GM19035 (cell line): ENCODE data around the gene ST3GAL6.

Source experiments
- ATAC-seq: cut with Tn5 transposase; IDR thresholded peaks from one replicate; pipeline ENCODE4 v1.9.1; 2021; ENCODE audit not compliant: unreplicated experiment

The ST3GAL6 gene

DNA sequence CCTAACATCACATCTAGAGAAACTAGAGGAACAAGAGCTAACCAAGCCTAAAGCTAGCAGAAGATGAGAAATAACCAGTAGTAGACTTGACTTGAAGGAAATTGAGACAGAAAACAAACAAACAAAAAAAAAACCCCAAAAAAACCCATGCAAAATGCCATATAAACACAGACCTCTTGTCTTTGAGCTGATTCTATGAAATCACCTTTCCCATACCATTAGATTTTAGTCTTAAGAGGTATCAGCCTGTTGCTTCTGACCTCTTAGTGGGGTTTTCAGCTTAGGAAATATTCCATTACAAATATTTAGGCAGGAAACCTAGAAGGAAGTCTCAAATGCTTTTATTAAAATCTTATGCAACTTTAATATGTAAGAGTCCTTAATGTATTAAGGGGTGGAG is 23.9 kb upstream of the ST3GAL6 start:
- ATAC-seq = no peak

DNA sequence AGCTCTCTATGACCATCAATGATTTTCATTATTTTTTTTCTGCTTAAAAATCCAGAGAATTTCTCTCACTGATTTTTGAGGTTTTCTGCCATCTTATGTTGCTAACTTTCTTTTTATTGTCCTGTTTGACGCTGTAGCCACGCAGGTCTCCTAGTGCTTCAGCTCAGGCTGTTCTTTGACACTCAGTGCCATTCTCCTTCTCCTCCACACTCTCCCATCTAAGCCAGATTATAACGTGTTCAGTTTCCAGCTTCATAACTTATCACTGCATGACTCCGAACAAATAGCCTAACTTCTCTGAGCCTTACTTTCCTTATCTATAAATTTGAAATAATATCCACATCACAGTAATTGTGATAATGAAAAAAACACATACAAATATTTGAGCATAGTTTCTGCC is 22.8 kb upstream of the ST3GAL6 start:
- ATAC-seq = no peak

DNA sequence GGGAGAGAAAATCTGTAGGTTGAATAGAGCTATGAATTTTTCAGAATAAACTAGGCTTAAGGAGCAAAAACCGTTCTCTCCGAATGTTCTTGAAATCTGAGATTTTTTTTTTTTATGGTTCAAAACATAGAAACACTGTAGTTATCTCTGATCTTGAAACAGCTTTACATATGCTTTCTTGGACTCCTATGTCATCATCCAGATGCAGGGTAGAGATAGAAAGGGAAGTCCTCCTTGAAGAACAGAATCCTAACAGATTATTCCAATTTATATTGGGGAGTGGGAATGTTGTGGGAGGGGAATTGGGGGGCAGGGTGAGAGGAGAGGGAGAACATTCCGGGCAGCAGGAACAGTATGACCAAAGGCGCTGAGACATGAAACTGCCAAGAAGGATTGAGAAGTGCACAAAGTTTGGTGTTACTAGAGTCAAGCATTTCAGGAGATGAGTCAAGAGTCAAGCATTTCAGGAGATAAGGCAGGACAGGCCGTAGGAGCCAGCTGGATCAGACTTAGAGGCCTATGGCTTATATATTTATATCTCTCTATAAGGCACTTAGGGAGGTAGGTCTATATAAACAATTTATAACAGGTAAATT is 21.9 kb upstream of the ST3GAL6 start:
- ATAC-seq = no peak

DNA sequence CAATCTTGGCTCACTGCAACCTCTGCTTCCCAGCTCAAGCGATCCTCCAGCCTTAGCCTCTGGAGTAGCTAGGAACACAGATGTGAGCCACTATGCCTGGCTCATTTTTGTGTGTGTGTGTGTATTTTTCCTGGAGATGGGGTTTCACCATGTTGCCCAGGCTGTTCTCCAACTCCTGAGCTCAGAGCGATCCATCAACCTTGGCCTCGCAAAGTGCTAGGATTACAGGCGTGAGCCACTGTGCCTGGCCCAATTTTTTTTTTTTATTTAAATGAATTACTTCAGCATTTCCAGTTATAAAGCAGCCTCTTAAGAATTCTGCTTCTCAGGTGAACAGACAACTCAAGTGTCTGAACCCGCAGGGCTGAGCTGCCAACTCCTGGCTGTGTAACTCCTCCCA is 20.1 kb upstream of the ST3GAL6 start:
- ATAC-seq = no peak

DNA sequence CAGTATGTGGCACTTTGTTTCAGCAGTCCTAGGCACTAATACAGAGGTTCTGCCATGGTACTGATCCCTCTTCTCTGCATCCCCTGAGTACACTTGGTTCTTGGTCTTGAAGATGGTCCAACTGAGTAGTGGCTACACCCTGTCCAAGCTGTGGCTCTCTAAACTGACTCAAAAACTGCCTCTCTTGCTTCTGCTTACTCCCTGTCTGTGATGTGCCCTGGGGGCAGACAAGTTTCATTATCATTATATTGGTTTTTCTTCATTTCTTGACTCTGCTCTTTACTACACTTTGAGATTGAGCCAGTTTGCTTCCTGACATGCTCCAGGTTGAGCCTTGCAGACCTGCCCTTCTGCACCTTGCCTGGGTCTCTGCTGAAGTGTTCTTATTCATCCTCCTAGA is 18.9 kb upstream of the ST3GAL6 start:
- peak; percentile 48 for ATAC-seq

DNA sequence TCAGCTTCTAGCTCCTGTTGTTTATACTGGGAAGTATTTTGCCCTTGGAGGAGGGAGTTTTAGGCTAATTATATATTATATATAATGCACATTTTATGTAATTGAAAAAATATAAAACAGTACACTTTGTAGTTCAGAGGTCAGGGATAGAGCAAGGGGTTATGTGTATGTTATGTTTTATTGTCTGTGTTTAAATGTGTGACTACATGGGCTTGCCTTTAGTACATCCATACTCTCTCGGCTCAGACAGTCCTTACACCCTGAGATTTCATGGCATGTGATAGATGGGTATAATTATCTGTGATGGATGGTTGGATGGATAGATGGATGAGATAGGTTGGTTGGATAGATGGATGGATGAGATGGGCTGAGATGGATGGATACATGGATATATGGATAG is 17.4 kb upstream of the ST3GAL6 start:
- peak; percentile 11 for ATAC-seq

DNA sequence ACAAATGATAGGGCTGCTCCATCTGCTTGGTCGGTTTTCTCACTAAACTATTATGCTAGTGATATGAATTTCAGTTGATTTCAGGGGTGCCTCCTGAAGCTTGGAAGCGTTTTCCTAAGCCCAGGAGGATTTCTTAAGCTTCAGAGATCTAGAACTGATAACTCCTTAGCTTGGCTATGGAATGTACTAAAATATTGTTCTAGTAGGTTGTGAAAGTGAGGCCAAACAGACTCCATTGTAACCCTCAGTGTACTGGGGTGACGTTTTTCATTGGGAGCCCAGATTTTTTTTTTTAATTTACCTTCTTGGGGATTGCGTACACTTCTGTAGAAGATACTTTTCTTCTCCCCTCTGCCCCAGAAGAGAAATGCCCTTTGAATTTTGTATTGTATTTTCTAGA is 17.0 kb upstream of the ST3GAL6 start:
- no peak for ATAC-seq

DNA sequence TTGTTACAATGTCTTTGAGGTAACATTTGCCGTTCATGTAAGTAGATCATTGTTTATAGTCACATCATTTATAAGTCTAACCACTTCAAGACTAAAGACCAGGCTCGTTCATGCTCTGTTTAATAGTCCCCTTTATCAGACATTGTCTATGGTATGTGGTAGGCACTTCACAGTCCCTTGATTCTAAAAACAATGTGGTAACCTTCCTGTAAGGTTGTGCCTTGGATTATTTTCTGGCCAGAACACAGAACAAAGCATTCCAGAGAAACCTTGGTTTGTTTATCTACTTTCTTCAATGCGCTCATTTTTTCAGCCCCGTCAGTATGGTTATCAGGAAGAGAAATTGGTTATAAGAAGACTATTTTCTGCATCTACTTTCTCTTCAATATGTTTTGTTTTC is 16.3 kb upstream of the ST3GAL6 start:
- ATAC-seq = no peak

DNA sequence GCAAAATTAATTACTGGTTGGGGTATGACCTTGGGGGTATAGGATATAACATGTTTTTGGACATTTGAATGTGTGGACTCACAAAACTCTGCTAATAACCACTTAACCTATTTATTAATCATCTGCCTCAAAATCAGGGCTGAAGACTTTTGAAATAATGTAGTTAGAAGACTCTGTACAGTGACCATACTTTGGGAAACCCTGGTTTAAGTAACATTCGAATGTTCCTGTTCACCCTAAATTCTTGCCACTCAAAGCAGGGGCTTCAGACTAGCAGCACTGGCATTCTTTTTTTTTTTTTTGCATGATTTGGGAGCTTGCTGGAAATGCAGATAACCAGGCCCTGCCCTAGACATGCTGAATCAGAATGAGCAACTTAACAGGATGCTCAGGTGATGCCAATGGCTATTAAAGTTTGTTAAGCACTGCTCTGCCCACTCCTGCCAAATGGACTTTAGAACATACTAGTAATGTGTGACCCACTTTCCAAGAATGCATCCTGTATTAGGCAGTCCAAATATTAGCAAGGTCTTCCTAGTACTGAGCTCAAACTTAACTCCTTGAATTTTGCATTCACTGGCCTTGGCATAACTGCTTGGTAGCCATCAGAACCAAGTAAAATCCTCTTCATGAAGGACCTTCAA is 12.7 kb upstream of the ST3GAL6 start:
- ATAC-seq = no peak

DNA sequence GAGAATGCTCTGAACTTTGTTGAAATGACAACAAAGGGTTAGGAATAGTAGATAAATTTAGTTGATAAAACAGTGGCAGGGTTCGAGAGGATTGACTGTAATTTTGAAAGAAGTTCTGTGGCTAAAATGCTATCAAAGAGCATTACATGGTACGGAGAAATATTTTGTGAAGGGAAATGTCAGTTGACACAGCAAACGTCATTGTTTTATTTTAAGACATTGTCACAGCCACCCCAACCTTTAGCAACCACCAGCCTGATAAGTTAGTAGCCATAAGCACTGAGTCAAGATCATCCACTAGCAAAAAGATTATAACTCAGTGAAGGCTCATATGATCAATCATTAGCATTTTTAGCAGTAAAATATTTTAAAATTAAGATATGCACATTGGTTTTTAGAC is 8.7 kb upstream of the ST3GAL6 start:
- no peak for ATAC-seq

DNA sequence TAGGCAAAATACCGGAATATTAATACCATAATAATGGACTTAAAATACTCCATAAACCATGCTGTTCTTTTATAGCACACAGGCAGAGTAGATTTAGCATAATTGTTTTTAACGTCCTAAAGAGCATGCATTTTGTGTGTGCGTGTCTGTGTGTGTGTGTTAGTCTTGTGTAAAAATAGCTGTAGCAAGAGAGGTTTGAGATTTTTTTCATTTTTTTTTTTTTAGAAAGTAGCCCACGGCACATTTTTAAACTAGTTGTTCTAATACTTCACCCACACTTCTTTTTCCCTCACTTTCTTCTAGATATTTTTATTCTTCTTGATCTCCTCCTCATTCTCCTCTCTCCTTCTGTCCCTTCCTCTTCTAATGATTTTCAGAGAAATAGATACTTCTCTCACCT is 7.5 kb upstream of the ST3GAL6 start:
- ATAC-seq = no peak

DNA sequence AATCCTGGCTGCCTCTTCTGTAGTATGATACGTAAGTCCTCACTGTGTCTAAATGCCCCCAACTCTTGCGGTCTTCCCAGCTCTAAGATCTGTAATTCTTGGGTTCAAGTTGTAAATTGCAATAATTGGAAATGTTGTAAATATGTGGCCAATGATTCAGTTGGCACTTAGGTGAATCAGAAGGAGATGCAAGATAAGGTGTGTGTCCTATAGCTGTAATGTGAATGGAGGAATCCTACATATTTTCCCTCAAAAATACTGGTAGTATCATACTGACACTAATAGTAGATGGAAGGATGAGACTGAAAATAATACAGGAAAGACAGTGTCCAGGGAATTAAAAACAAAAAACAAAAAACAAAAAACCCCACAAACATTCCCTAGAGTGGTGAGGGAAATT is 3.5 kb upstream of the ST3GAL6 start:
- no peak for ATAC-seq

DNA sequence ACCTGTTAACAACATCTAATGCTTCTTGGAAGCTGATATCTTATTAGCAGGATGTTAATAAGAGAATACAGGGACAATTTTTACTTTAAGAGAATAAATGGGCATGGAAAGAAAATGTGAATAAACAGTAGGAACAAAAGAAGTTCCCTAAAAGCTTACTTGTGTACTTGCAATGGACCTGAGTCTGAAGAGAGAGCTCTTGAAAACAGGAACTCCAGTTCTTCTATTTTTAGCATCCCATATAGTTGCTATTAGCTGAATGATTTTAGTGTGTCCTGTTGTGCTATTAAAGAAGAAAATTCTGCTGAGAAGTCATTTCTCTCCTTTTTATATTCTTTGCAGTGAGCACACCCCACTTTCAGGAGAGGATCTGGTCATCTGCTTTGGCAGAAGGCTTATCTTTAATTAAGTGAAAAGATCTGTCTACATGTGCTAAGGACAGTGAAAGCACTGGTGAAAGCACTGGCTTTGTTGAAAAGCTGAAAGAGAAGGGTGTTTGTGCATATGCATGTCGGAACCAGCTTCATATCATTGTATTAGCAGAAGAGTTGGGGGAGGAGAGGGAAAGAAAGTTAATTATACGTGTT is 1.4 kb upstream of the ST3GAL6 start:
- ATAC-seq = no peak

DNA sequence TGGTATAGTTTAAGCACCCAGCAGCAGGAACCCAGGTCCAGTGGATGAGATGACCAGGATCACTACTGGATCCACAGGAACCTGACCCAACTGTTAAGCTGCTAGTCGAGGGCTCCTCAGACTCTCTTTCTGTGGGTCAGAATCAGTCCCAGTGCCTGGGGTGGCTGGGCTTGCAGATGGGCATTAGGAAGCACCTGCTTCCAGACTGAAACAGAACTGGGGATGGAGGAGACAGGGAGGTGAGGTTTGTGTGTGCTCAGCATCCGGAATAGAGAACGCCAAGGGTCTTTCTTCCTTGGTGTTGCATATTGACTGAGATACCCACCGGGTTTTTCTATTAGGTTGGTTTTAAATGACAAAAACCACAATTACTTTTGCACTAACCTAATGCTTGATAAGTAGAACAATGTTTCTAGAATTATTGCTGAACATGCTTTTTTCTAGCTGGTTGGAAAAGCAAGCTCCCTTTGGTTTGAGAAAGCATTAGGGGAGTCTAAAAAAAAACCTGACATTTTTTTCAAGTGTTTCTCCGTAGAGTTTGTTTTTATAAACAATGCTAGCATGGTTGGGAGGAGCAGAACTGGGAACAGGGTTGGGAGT is 779 bp downstream of the ST3GAL6 start:
- no peak for ATAC-seq

DNA sequence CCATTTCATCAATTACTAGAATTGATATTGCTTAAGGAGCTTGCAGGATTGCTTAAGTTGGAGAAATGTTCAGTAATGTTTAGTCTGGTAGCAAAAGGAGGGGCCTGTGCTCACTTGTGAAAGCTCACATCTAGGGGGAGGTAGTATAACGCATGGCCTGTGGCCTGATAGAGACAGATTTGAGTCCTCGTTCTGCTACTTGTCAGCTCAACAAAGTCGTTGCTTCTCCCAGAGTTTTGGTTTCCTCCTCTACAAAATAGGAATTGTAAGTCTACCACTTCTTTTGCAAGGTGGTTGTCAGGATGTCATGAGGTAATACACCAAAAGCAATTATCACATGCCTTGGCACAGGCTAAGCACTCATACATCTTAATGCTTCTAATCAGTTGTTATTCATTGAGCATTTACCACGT is 1.3 kb downstream of the ST3GAL6 start:
- no peak for ATAC-seq

DNA sequence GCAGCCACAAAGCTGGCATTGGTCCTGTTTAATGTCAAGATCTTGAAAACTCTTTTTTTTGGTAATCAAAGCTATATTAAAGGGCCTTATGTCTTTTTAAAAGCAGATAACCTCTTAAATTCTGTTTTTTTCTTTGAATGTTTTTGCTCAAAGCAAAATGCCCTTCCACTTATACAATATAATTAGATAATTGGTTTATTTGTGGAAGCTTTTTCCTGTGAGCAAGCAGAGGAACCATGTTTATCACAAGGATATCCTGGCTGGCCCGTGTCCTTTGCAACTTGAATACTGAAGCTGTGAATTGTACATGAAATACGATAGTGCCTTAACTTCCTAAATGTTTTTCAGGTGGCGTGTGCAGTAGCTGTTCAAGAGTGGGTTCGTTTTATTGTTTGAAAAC is 2.6 kb downstream of the ST3GAL6 start:
- ATAC-seq = no peak

DNA sequence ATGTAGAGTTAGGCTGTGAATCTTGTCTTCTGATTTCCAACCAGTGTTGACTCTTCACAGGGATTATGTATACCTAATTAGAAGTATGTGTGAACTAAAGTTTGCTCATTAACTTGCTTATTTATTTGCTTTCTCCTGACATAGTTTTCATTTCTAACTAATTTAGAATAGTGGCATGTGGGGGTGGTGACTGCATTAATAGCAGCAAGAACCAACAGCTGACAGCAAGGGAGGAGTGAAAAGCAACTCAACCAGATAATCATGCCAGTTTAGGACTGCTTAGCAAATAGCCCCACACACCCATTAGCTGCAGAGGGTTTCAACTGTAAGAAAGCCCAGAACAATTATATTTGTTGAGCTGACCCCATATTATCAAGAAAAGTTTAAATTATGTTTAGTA is 3.8 kb downstream of the ST3GAL6 start:
- no peak for ATAC-seq

DNA sequence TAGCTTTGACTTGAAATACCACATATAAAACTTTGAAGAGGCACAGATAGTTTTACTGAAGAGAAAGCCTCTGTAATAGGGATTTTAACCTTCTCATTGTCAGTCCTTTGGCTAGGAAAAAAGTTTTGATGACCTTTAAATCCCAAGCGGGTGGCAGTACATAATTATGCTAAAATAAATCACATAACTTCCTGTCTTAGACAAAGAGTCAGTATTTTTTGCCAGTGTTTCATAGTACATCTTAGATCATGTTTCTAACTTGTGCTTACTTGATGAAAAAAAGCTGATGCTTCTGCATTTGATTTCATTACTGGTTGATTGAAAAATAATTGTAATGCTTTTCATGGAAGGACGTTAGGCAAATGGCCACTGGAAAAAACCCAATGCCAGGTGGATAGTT is 5.8 kb downstream of the ST3GAL6 start:
- ATAC-seq = no peak

DNA sequence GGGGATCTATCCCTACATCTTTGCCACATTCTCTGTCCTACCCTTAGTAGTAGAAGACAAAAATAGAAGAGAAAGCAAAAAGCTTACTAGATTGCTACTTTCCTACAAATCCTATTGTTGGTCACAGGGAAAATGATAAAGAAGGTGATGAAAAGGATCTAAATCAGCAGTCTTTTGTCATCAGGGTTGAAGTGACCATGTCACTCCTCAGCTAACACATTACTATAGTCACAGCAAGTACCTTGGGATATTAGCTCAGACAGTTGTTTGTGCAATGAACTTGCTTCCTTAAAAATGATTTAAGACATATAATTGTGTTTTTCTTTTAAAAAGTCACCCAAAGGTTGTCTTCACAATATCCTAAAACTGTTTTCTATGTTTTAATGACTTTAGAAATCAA is 6.3 kb downstream of the ST3GAL6 start:
- no peak for ATAC-seq

DNA sequence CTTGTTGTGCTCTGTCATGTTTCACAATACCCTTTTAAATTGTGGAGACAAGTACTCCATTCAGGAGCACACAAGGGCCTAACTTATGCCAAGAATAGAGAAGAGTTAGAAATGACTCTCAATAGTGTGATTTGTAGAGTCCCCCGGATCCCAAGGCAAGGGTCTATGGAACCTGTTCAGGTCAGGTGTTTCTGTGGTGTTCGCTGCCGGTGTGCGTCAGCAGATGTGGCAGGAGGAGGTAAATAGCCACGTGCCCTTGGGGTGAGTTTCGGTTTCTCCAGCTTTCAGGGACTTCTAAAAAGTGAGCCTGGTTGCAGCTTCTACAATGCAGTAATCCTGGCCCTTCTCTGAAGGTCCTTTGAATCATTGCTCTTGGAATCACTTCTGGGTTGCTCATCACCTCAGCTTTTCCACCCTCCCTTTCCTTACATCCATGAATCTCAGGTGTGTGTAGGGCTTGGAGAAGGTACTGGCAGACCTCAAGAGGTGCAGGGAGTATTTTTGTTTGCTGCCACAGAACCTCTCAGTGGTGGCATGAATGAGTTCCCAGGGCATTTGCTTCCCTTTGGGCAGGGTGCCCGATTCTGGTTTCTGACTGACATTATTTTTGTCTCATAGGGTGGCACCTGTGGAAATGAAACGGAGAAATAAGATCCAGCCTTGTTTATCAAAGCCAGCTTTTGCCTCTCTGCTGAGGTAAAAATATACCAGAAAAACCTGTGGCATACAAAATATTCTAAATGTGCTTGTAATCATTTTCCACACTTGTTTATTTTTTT is 7.3 kb downstream of the ST3GAL6 start:
- ATAC-seq = peak; percentile 78

DNA sequence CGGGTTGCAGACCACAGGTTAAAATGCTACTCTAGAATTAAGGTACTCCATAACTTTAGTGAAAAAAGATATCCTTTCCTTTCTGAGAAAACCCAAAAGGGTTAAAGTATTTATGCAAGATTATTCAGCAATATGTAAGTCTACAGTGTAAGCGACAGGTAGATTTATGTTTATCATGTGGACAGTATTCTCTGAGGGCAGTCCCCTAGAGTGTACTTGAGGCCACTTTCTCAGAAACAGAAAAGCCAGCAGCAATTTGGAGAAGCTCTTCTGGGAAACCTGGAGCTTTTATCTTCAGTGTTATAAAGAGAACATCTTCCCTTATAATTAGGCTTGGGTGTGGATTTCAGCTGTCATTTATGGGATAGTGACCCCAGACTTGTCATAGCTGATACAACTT is 8.9 kb downstream of the ST3GAL6 start:
- ATAC-seq = no peak
